Measurements from ENCODE around the gene SLC10A3. TPM values are rescaled to one million over a fixed set of nuclear protein-coding genes. Genes with fewer than 3 reads are reported as not detected.

Gene SLC10A3
- total RNA-seq, 2 donors from 2014 or later, result 26.7 to 55.5 TPM

DNA sequence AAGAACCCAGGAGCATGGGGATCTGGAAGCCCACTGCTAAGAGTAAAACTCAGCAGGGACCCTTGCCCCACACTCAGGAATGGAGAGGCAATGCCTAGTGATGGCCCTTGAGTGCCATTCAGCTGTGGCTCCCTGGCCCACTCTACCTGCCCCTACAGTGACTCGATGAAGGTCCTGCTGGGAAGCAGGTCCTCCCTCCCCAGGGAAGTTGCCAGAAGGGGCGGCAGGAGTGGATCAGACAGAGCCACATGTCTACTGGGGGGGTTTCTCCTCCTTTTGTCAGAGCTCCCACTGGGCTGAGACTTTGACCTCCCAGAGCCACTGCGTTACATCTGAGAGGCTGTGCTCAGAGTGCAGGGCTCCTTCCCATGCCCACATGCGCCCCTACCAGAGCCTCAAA, 1.2 kb downstream of the SLC10A3 start:
- H3K9me3 ChIP-seq, result no peaks in the 10 kb centered on the region
- DNase-seq (ENCODE audit: low spot score) (no peak), ATAC-seq (ENCODE audit: insufficient number of reproducible peaks, low FRiP score, low read depth) (no peak)
- H3K4me1 ChIP-seq (ENCODE audit: control insufficient read depth in 1 of 2, low read depth in 2 of 2), result peaks cover 3 to 41% of the 10 kb centered on the region in 2 donors
- peaks cover 5% of the 10 kb centered on the region for H3K36me3 ChIP-seq
- TF ChIP-seq, protein P1, sequence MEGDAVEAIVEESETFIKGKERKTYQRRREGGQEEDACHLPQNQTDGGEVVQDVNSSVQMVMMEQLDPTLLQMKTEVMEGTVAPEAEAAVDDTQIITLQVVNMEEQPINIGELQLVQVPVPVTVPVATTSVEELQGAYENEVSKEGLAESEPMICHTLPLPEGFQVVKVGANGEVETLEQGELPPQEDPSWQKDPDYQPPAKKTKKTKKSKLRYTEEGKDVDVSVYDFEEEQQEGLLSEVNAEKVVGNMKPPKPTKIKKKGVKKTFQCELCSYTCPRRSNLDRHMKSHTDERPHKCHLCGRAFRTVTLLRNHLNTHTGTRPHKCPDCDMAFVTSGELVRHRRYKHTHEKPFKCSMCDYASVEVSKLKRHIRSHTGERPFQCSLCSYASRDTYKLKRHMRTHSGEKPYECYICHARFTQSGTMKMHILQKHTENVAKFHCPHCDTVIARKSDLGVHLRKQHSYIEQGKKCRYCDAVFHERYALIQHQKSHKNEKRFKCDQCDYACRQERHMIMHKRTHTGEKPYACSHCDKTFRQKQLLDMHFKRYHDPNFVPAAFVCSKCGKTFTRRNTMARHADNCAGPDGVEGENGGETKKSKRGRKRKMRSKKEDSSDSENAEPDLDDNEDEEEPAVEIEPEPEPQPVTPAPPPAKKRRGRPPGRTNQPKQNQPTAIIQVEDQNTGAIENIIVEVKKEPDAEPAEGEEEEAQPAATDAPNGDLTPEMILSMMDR (IDR thresholded peaks at IDR 0.05), result no peak
- no peaks in the 10 kb centered on the region for H3K27me3 ChIP-seq (replicated peaks; ENCODE audit: insufficient read depth)
- H3K27ac ChIP-seq, result peak overlapping the region in 1 of 2 donors; percentile 96
- peak overlapping the region; percentile 81 for H3K4me3 ChIP-seq

DNA sequence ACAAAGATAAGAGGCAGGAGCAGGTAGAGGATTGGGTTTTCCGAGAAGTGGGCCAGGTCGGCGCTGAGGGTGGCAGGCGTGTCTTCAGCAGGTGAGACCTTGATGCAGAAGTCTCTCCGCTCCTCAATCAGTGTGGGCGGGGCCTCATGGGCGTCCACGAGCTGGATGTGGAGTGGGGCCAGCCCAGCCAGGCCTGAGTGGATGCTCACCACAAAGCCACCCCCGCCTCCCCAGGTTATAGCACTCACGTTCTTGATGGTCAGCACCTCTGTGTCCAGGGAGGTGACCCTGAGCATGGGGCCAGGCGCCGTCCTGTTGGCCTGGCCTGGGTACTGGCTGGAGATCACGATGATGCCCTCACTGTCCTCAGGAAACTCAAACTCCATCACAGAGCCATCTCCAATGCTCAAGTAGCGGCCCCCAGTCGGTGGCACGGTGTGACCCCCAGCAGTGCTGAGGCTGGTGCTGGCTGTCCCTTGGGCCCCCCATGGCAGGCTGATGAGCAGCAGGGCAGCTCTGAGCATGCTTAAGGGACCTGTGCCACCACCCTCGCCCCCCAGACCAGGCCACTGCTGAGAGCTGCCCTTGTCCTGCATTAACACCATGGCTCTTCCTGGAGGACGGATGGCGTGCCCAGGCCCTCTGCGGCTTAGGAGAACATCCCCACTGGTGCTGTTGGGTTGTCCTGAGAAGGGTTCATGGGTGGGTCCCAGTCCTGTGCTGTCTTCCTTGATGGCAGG, 1.9 kb downstream of the SLC10A3 start:
- no peak overlapping the region for H3K27ac ChIP-seq
- peaks cover 5% of the 10 kb centered on the region for H3K36me3 ChIP-seq
- H3K27me3 ChIP-seq (replicated peaks; ENCODE audit: insufficient read depth), result no peaks in the 10 kb centered on the region
- TF ChIP-seq, protein P1 (IDR thresholded peaks at IDR 0.05), result no peak
- ATAC-seq (ENCODE audit: insufficient number of reproducible peaks, low FRiP score, low read depth) (no peak), DNase-seq (ENCODE audit: low spot score) (no peak)
- H3K4me1 ChIP-seq (ENCODE audit: control insufficient read depth in 1 of 2, low read depth in 2 of 2), result peaks cover 3 to 41% of the 10 kb centered on the region in 2 donors
- H3K4me3 ChIP-seq, result no peak overlapping the region
- H3K9me3 ChIP-seq, result no peaks in the 10 kb centered on the region

DNA sequence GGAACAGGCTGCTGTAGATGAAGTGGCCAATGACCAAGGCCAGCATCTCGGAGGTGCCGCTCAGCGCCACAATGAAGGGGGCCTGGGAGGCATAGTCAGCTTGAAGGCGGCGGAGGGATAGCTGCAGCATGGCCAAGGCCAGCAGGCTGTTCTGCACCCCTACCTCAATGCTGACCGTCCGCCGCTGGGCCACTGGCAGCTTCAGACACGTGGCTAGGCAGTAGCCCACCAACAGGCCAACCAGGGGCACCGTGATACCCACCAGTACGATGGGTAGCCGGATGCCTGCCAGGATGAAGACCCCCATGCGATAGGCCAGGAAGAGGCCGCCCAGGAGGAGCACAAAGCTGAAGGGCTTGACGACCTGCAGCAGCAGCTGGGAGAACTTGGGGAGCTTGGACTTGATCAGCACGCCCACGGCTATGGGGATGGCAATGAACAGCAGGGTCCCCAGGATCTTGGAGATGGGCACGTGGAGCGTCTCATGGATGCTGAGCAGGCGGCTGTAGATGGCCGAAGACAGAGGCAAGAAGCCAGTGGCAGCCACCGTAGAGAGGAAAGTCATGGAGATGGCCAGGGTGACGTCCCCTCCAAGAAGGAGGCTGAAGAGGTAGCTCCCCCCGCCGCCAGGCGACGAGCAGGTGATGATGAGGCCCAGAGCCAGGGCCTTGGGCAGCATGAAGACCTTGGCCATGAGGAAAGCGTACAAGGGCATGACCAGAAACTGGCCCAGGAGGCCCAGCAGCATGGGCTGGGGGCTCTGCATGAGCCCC, 2.7 kb downstream of the SLC10A3 start:
- peaks cover 3 to 41% of the 10 kb centered on the region in 2 donors for H3K4me1 ChIP-seq (ENCODE audit: control insufficient read depth in 1 of 2, low read depth in 2 of 2)

DNA sequence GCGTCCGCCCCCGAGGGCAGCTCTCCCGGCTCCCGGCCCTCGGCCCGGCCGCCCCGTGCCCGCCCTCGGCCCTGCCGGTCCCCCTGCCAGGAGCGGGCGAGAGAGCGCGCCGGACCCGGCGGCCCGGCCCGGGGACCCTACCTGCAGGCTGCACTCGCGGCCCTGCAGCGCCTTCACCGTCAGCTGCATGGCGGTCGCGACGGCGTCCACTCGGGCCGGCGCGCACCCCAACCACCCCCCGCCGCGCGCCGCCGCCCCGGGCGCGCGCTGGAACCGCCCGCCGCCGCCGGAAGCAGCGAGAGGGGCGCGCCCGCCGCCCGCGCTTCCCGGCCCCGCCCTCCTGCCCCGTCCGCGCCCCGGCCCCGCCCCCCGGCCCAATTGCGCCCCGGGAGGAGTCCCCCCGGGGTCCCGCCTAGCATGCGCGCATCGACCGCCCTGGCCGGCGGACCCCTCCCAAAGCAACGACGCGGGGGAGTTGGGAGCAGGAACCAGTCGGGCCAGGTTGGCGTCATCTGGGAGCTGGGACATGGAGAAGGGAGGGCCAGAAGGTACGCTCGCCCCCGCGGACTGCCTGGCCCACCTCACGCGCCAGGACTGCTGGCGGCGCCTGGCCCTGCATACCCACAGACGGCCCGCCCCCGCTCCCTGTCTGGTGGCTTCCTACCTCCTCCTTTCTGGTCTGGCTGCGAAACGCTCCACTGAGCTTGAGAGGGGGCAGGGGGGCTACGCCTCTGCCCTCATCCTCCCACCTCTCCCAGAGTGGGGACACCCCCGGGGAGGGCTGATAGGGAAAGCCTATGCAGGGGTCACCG, 3.8 kb downstream of the SLC10A3 start, which contains the start of gene UBL4A:
UBL4A (minus strand) TSS at position 220 of the 812 bp plus-strand sequence; CDS start at position 189, 31 bp downstream.
- Histone ChIP-seq H3K4me1 (ENCODE audit: control insufficient read depth in 1 of 2, low read depth in 2 of 2) (peaks cover 3 to 41% of the 10 kb centered on the region in 2 donors), H3K9me3 (no peaks in the 10 kb centered on the region), H3K27me3 (replicated peaks; ENCODE audit: insufficient read depth) (no peaks in the 10 kb centered on the region), H3K4me3 (peak within 1 kb of the TSS; percentile 78), H3K27ac (peak within 1 kb of the TSS; percentile 52 to 77), H3K36me3 (peaks cover 5% of the 10 kb centered on the region)
- TF ChIP-seq, protein P1 (IDR thresholded peaks at IDR 0.05), result no peak
- DNase-seq (ENCODE audit: low spot score) (peak; percentile 30), ATAC-seq (ENCODE audit: insufficient number of reproducible peaks, low FRiP score, low read depth) (no peak)

More for the DNA sequence above, 2.7 kb downstream of the SLC10A3 start:
- no peaks in the 10 kb centered on the region for H3K27me3 ChIP-seq (replicated peaks; ENCODE audit: insufficient read depth)
- H3K36me3 ChIP-seq, result peaks cover 5% of the 10 kb centered on the region
- TF ChIP-seq, protein P1 (IDR thresholded peaks at IDR 0.05), result no peak
- no peak for ATAC-seq (ENCODE audit: insufficient number of reproducible peaks, low FRiP score, low read depth)
- no peak for DNase-seq (ENCODE audit: low spot score)
- H3K4me3 ChIP-seq, result no peak overlapping the region
- H3K27ac ChIP-seq, result peak overlapping the region; percentile 52 to 55
- no peaks in the 10 kb centered on the region for H3K9me3 ChIP-seq

Measured in thoracic aorta (tissue), 2 donors.